ENCODE data around the gene KCND3.

DNA sequence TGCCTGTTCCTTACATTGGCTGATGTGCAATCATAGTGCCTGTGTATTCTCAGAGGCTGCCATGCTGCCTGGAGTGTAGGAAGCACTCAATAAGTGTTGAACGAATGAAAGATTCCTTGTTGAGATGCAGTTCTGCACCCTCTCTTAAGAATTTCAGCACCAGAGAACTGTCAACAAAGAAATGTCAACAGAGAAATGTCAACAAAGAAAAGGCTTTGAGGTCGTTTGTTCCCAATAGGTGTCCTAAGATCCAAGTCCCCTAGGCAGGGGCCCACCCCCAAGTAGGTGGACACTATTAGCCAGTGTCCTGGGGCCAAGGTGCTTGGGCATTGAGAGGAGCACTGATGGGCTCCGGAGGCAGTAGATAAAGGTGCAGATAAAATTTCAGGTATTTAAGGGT is 12.6 kb downstream of the KCND3 start:
- no peak for TF ChIP-seq CTCF (IDR thresholded peaks at IDR 0.05)
- TF ChIP-seq POLR2A (IDR thresholded peaks at IDR 0.05) = no peak
- no peak for TF ChIP-seq EP300 (IDR thresholded peaks at IDR 0.05)

Measured in upper lobe of left lung (tissue), 4 donors.